ENCODE measurements around the gene PAPOLA.

GRCh38 chr14:96532632-96533031 is 30.4 kb downstream of the PAPOLA start:
- no peak for TF ChIP-seq POLR2A (IDR thresholded peaks at IDR 0.05)
- TF ChIP-seq, protein P1, sequence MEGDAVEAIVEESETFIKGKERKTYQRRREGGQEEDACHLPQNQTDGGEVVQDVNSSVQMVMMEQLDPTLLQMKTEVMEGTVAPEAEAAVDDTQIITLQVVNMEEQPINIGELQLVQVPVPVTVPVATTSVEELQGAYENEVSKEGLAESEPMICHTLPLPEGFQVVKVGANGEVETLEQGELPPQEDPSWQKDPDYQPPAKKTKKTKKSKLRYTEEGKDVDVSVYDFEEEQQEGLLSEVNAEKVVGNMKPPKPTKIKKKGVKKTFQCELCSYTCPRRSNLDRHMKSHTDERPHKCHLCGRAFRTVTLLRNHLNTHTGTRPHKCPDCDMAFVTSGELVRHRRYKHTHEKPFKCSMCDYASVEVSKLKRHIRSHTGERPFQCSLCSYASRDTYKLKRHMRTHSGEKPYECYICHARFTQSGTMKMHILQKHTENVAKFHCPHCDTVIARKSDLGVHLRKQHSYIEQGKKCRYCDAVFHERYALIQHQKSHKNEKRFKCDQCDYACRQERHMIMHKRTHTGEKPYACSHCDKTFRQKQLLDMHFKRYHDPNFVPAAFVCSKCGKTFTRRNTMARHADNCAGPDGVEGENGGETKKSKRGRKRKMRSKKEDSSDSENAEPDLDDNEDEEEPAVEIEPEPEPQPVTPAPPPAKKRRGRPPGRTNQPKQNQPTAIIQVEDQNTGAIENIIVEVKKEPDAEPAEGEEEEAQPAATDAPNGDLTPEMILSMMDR (IDR thresholded peaks at IDR 0.05) = no peak

Data from Peyer's patch (tissue), 4 donors.